MCF 10A (cell line): ENCODE data around the gene TMPRSS13. TPM values are rescaled to one million over a fixed set of nuclear protein-coding genes. Genes with fewer than 3 reads are reported as not detected.

Experiments used
- BruUV-seq: library from RNA; stranded (reverse); fragments of 400-500 nt; replicated peaks from 2 replicates; lab custom pipeline; 2021; lab: Mats Ljungman, UMichigan
- CTCF ChIA-PET: fragments of 300-600 bp; sonication (Branson Sonifier 250); formaldehyde crosslinking; extraction: SDS; loops from one replicate; lab custom pipeline; 2021; ENCODE audit warnings: antibody characterized with exemption, inconsistent platforms; lab: Yijun Ruan, JAX
- POLR2A ChIA-PET: fragments of 300-600, 350-650 bp; sonication (Branson Sonifier 250); formaldehyde crosslinking; extraction: SDS; loops from one replicate; lab custom pipeline; 2020; ENCODE audit warnings: antibody characterized with exemption, inconsistent platforms; lab: Yijun Ruan, JAX
- DNase-seq: peaks from one replicate; pipeline ENCODE4 v3.0.0-alpha.2; 2018; ENCODE audit not compliant: unreplicated experiment
- H3K27ac Mint-ChIP-seq: one replicate; pipeline ENCODE4 v1.8.0; 2022; ENCODE audit warnings: mild to moderate bottlenecking, low read depth, mixed read lengths; ENCODE audit not compliant: unreplicated experiment
- H3K27me3 Mint-ChIP-seq: one replicate; pipeline ENCODE4 v1.8.0; 2022; ENCODE audit warnings: mixed read lengths; ENCODE audit not compliant: insufficient read depth, unreplicated experiment
- H3K36me3 Mint-ChIP-seq: one replicate; pipeline ENCODE4 v1.8.0; 2022; ENCODE audit warnings: mild to moderate bottlenecking, moderate library complexity, mixed read lengths; ENCODE audit not compliant: insufficient read depth, unreplicated experiment
- H3K4me1 Mint-ChIP-seq: one replicate; pipeline ENCODE4 v1.8.0; 2022; ENCODE audit warnings: mixed read lengths; ENCODE audit not compliant: insufficient read depth, unreplicated experiment
- H3K4me3 Mint-ChIP-seq: one replicate; pipeline ENCODE4 v1.8.0; 2022; ENCODE audit warnings: mild to moderate bottlenecking, moderate library complexity, mixed read lengths; ENCODE audit not compliant: unreplicated experiment
- H3K9me3 Mint-ChIP-seq: one replicate; pipeline ENCODE4 v1.8.0; 2022; ENCODE audit warnings: mixed read lengths; ENCODE audit not compliant: unreplicated experiment
- intact Hi-C: fragments of 100-400 bp; cut with micrococcal nuclease; formaldehyde crosslinking; loops from 2 replicates; pipeline ENCODE4 v1.14.1; 2022
- total RNA-seq: library from RNA; stranded (reverse); gene quantifications from 2 replicates; pipeline ENCODE4 v1.2.3, GENCODE V29; 2022
- TF ChIP-seq, protein P1 (sequence below): fragments of 200-600 bp; IDR thresholded peaks from one replicate; pipeline ENCODE4 v1.8.0; 2022; ENCODE audit warnings: antibody characterized with exemption, mild to moderate bottlenecking; ENCODE audit not compliant: unreplicated experiment

Gene TMPRSS13
- total RNA-seq, 1 experiment from 2014 or later = not detected

DNA sequence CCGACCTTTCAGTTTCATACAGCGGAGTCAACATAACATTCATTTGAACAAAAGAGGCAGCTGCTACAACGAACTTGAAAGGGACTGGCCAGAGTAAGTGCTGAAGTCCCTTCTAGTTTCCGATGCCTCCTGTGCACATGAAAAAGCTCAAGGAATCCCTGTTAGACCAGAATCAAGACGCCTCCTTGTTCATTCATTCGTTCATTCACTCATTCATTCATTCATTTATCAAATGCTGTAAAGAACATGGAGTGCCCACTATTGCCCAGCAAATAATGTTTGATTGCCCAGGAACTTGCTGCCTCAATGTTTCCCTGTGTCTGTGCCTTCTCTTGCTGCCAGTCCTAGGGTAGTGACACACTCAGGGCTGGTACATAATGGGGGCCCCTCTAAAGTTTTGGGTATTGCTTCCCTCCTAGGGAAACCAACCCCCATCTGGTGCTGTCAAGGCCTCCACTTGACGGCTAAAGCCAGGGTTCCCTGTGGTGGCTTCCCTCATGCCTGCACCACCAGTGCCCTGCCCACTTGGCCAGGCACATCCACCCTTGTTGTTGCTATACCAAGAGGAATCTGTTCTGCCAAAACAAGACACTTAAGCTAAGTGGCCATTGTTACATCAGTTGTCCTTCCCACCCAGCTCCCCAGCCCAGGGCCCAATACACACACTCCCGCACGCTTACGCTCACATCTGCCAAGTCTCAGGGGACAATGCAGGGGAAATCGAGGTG, 3.8 kb downstream of the TMPRSS13 start:
- no peak overlapping the region for H3K27ac Mint-ChIP-seq
- TF ChIP-seq, protein P1, sequence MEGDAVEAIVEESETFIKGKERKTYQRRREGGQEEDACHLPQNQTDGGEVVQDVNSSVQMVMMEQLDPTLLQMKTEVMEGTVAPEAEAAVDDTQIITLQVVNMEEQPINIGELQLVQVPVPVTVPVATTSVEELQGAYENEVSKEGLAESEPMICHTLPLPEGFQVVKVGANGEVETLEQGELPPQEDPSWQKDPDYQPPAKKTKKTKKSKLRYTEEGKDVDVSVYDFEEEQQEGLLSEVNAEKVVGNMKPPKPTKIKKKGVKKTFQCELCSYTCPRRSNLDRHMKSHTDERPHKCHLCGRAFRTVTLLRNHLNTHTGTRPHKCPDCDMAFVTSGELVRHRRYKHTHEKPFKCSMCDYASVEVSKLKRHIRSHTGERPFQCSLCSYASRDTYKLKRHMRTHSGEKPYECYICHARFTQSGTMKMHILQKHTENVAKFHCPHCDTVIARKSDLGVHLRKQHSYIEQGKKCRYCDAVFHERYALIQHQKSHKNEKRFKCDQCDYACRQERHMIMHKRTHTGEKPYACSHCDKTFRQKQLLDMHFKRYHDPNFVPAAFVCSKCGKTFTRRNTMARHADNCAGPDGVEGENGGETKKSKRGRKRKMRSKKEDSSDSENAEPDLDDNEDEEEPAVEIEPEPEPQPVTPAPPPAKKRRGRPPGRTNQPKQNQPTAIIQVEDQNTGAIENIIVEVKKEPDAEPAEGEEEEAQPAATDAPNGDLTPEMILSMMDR = no peak
- DNase-seq = no peak
- no peaks in the 10 kb centered on the region for H3K9me3 Mint-ChIP-seq
- no peaks in the 10 kb centered on the region for H3K36me3 Mint-ChIP-seq
- ChIA-PET POLR2A (no interaction called here), CTCF (no interaction called here)
- BruUV-seq = no TSS peak
- no peaks in the 10 kb centered on the region for H3K4me1 Mint-ChIP-seq
- H3K27me3 Mint-ChIP-seq = peaks cover 40% of the 10 kb centered on the region
- no peak overlapping the region for H3K4me3 Mint-ChIP-seq
- intact Hi-C loops = no loop called here

DNA sequence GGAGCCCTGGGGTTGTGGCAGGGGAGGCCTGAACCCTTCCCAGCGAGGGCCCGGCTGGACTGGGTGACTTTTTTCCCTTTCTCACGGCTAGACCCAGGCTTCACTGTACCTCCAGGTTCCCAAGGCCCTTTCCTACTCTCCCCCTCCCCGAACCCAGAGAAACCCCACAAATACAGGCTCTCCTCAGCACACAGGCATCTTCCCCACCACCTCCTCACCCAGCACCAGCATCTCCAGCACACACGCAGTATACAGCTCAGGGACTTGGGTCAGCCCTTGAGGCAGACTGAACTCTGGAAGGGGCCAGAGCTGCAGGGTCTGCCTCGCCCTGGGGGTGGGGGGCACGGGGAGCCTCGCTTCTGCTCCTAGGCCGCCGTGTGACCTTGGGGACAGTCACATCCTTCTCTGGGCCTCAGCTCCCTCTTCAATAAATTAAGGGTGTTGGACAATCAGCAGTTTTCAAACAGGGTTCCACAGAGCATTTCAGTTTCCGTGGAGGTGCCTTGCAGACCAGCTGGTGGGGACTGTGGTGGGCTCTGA, 4.5 kb downstream of the TMPRSS13 start:
- H3K4me1 Mint-ChIP-seq = no peaks in the 10 kb centered on the region
- H3K27me3 Mint-ChIP-seq = peaks cover 34% of the 10 kb centered on the region
- H3K27ac Mint-ChIP-seq = no peak overlapping the region
- no peak overlapping the region for H3K4me3 Mint-ChIP-seq
- TF ChIP-seq, protein P1 = no peak
- POLR2A ChIA-PET = no interaction called here
- no peak for DNase-seq
- intact Hi-C loops = no loop called here
- H3K36me3 Mint-ChIP-seq = no peaks in the 10 kb centered on the region
- H3K9me3 Mint-ChIP-seq = no peaks in the 10 kb centered on the region
- no TSS peak for BruUV-seq
- CTCF ChIA-PET = no interaction called here

DNA sequence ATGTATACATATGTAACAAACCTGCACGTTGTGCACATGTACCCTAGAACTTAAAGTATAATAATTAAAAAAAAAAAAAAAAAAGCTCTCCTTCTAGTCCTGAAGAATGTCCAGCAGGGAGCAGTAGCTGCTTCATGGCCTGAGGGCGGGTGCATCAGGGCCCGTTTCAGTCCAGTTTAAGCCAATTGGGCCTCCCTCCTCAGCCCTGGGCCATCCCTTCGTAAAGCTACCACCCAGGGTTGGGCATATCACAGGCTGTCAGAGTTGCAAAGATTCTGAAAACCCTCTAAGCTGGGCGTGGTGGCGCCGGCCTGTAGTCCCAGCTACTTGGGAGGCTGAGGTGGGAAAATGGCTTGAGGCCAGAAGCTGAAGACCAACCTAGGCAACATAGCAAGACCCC, 5.4 kb downstream of the TMPRSS13 start:
- intact Hi-C loops = no loop called here
- Mint-ChIP-seq H3K27ac (no peak overlapping the region), H3K36me3 (no peaks in the 10 kb centered on the region), H3K27me3 (peaks cover 24% of the 10 kb centered on the region), H3K4me1 (no peaks in the 10 kb centered on the region), H3K9me3 (no peaks in the 10 kb centered on the region), H3K4me3 (no peak overlapping the region)
- TF ChIP-seq, protein P1 = no peak
- DNase-seq = no peak
- no TSS peak for BruUV-seq
- ChIA-PET CTCF (no interaction called here), POLR2A (no interaction called here)

DNA sequence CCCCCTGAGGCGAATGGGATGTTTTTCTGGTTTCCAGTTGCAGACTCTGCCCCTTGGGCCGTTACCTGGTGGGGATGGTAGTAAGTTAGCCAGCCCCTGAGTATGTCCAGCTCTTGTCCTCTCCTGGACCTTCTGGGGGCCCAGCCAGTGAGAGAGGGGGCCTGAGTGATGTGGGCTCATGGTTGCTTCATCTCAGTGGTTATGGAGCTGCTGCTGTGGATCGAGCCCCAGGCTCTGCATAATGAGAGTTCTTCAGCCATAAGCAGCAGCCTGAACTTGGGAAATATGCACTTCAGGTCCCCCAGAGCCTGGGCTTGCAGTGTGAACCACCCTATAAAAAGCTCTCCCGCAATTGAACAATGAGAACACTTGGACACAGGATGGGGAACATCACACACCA, 5.9 kb downstream of the TMPRSS13 start:
- Mint-ChIP-seq H3K36me3 (no peaks in the 10 kb centered on the region), H3K9me3 (no peaks in the 10 kb centered on the region), H3K27me3 (peaks cover 19% of the 10 kb centered on the region), H3K27ac (no peak overlapping the region), H3K4me3 (no peak overlapping the region), H3K4me1 (no peaks in the 10 kb centered on the region)
- no TSS peak for BruUV-seq
- TF ChIP-seq, protein P1 = no peak
- no peak for DNase-seq
- ChIA-PET POLR2A (no interaction called here), CTCF (interaction anchor here (0.6 kb wide), 1 partner anchor 576 kb away, joined by 3 read pairs; no protein-coding TSS in a partner anchor)
- intact Hi-C loops = no loop called here
